ENCODE results near the gene OXSR1.
"Not testable (repeated sequence)": the region's sequence is repeated elsewhere in the genome, so short reads cannot be mapped to it uniquely, and the experiment has no call there.

The OXSR1 gene

DNA sequence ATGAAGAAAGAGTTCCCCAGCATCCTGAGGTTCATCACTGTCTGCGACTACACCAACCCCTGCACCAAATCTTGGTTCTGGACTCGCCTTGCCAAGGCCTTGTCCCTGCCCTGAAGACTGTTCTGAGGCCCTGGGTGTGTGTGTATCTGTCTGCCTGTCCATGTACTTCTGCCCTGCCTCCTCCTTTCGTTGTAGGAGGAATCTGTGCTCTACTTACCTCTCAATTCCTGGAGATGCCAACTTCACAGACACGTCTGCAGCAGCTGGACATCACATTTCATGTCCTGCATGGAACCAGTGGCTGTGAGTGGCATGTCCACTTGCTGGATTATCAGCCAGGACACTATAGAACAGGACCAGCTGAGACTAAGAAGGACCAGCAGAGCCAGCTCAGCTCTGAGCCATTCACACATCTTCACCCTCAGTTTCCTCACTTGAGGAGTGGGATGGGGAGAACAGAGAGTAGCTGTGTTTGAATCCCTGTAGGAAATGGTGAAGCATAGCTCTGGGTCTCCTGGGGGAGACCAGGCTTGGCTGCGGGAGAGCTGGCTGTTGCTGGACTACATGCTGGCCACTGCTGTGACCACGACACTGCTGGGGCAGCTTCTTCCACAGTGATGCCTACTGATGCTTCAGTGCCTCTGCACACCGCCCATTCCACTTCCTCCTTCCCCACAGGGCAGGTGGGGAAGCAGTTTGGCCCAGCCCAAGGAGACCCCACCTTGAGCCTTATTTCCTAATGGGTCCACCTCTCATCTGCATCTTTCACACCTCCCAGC, 24.0 kb upstream of the OXSR1 start:
- FAIRE-seq (no peak), DNase-seq (ENCODE audit: insufficient read length, low spot score) (no peak)

GRCh38 chr3:38141952-38142273, 23.4 kb upstream of the OXSR1 start:
- FAIRE-seq, result no peak

GRCh38 chr3:38142959-38143358, 22.4 kb upstream of the OXSR1 start:
- no peak for DNase-seq (ENCODE audit: insufficient read length, low spot score)
- FAIRE-seq, result no peak

More at GRCh38 chr3:38141952-38142273, 23.4 kb upstream of the OXSR1 start:
- no peak for DNase-seq (ENCODE audit: insufficient read length, low spot score)

GRCh38 chr3:38143511-38143910, 21.8 kb upstream of the OXSR1 start:
- DNase-seq (ENCODE audit: insufficient read length, low spot score), result no peak
- FAIRE-seq, result no peak

DNA sequence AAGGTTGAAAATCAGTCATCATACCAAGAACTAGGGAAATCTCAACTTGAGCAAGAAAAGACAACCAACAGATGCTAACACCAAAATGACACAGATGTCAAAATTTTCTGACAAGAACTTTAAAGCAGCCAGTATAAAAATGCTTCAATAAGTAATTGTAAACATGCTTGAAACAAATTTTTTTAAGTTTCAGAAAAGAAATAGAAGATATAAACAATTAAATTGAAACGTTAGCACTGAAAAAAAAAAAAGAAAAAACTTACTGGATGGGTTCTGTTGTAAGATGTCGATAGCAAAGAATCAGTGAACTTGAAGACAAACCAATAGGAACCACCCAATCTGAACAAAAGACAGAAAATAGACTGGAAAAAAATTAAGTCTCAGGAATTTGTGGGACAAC, 18.8 kb upstream of the OXSR1 start:
- FAIRE-seq, result no peak

DNA sequence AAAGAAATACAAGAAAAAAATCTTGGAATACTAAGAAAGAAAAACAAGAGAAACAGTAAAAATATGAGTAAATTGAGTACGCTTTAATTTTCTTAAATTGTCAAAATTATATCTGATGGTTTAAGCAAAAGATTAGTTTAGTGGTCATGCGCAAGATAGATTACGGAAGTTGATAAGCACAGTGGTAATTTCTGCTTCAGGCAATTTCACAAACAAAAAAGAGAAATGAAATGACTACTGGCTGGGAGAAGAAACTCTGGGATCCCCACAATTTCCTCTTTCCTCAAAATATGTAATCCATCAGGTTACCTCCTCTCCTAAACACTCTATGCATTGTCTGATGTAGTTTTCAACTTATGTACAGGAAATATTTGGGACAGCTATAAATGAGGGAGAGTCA, 17.9 kb upstream of the OXSR1 start:
- DNase-seq (ENCODE audit: insufficient read length, low spot score), result no peak
- no peak for FAIRE-seq

More for the DNA sequence above, 18.8 kb upstream of the OXSR1 start:
- no peak for DNase-seq (ENCODE audit: insufficient read length, low spot score)

GRCh38 chr3:38148311-38148882, 16.9 kb upstream of the OXSR1 start:
- FAIRE-seq (no peak), DNase-seq (ENCODE audit: insufficient read length, low spot score) (no peak)

DNA sequence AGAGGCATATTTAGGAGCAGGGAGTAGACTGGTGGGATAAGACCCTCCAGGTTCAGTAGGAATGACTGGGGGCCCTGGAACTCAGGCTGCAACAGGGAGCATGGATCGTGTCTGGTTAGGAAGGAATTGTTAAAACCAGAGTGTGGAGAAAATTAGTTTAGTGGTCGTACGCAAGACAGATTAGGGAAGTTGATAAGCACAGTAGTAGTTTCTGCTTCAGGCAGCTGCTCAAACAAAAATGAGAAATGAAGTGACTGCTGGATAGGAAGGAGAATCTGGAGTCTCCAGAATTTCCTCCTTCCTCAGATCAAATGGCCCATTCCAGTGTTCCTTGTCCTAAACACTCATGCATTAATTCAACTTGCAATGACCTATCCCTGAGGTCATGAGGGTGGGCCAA, 15.6 kb upstream of the OXSR1 start:
- DNase-seq (ENCODE audit: insufficient read length, low spot score), result no peak
- no peak for FAIRE-seq

- no peak for DNase-seq (ENCODE audit: insufficient read length, low spot score)
- FAIRE-seq, result peak; percentile 11
Measured at GRCh38 chr3:38150780-38151528, 14.4 kb upstream of the OXSR1 start.

DNA sequence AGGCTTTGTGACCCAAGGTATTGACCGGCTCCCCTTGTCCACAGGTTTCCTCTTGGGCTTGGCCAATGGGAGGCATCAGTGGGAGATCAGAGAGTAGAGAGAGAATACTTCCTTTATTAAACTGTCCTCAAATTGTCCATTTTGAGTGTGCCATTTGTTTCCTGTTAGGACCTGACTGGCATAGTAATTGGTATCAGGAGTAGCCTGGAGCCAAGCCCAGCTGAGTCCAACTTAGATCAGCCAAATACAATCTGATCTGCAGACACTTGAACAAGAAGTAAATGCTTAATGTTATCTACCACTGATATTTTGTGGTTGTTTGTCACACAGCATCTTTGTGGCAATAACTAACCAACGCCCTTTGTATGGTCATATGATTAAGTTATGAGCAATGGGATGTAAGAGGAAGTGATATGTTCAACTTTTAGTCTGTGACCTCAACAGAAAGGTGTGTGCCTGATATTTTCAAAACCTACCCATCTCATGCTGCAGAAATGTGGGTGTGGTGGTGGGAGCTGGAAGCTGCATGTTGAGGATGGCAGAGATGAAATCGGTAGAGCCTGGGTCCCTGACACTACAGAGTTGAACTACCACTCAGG, 13.6 kb upstream of the OXSR1 start:
- no peak for DNase-seq (ENCODE audit: insufficient read length, low spot score)
- FAIRE-seq, result peak; percentile 8

- FAIRE-seq (no peak), DNase-seq (ENCODE audit: insufficient read length, low spot score) (no peak)
Measured at GRCh38 chr3:38152609-38153008, 12.7 kb upstream of the OXSR1 start.

GRCh38 chr3:38153221-38153620, 12.1 kb upstream of the OXSR1 start:
- FAIRE-seq (no peak), DNase-seq (ENCODE audit: insufficient read length, low spot score) (no peak)

- no peak for FAIRE-seq
- no peak for DNase-seq (ENCODE audit: insufficient read length, low spot score)
Measured at GRCh38 chr3:38154033-38154494, 11.3 kb upstream of the OXSR1 start.

GRCh38 chr3:38154625-38155255, 10.6 kb upstream of the OXSR1 start:
- FAIRE-seq (no peak), DNase-seq (ENCODE audit: insufficient read length, low spot score) (no peak)

DNA sequence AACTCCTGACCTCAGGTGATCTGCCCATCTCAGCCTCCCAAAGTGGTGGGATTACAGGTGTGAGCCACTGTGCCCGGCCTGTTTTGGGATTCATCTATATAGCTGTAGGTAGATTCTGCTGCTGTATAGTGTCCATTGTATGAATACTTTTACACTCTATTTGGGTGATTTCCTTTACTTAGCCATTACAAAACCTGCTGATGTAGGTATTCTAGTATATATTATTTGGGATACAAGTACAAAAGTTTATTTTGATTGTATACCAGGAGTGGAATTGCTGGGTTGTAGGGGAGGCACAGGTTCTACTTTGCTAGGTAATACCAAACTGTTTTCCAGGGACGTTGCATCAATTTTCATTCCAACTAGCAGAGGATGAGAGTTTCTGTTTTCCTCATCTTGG, 9.5 kb upstream of the OXSR1 start:
- no peak for FAIRE-seq
- DNase-seq (ENCODE audit: insufficient read length, low spot score), result no peak

- FAIRE-seq, result no peak
Measured at GRCh38 chr3:38157117-38157516, 8.2 kb upstream of the OXSR1 start.

DNA sequence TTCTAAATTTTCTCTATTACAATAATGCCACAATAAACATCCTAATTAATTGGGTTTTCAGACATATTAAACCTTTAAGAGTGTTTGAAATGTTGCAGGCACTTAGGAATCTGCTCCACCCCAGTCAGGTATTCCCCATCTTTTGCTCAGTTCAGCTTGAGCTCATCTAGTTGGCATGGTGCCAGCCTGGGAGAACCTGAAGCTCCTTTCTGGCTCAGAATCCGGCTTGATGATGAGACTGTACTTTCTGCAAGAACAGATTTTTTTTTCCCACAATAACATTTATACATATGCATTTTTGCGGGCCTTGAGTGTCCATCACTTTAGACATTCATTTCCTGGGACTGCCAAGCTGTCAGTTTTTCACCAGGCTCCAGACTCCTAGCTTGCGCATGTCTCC, 7.7 kb upstream of the OXSR1 start:
- DNase-seq (ENCODE audit: insufficient read length, low spot score), result no peak
- no peak for FAIRE-seq

More at GRCh38 chr3:38157117-38157516, 8.2 kb upstream of the OXSR1 start:
- no peak for DNase-seq (ENCODE audit: insufficient read length, low spot score)

DNA sequence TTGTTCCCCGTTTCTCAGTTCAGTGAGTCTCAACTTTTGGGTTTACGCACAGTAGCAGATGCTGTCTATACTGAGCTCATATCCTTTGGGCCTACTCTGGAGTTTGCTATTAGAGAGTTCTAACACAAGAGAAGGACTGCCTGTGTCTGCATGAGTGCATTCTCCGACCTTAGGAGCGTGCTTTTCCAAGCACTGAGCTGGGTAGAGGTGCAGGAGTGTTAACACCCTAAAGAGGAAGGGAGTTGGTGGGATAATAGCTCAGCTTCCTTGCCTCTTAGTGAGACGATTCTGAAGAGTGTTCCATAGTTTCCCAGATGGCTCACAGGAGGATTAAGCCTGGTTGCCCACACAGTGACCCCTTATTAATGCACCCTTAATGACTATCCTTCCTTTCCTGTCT, 6.9 kb upstream of the OXSR1 start:
- no peak for FAIRE-seq
- DNase-seq (ENCODE audit: insufficient read length, low spot score), result no peak

GRCh38 chr3:38160704-38161103, 4.6 kb upstream of the OXSR1 start:
- not testable (repeated sequence) for FAIRE-seq; DNase-seq (ENCODE audit: insufficient read length, low spot score)

GRCh38 chr3:38163117-38163840, 2.1 kb upstream of the OXSR1 start:
- FAIRE-seq (no peak), DNase-seq (ENCODE audit: insufficient read length, low spot score) (no peak)
